ENCODE measurements around the gene KLF5.

The KLF5 gene

GRCh38 chr13:73103238-73103637 is 44.4 kb downstream of the KLF5 start:
- in situ Hi-C loops (cut with MboI; ENCODE audit: low pct_unique_long_range_greater_than_20kb, low sequenced_read_pairs, unreplicated experiment): no loop called here
- no peak for TF ChIP-seq CTCF (IDR thresholded peaks at IDR 0.05; ENCODE audit: extremely low read depth, insufficient read depth, missing control alignments)
- DNase-seq (ENCODE audit: low spot score): no peak

- no peak for TF ChIP-seq CTCF (IDR thresholded peaks at IDR 0.05; ENCODE audit: extremely low read depth, insufficient read depth, missing control alignments)
- DNase-seq (ENCODE audit: low spot score): no peak
- in situ Hi-C loops (cut with MboI; ENCODE audit: low pct_unique_long_range_greater_than_20kb, low sequenced_read_pairs, unreplicated experiment): no loop called here
These were observed 47.8 kb downstream of the KLF5 start for GRCh38 chr13:73106513-73107178.

GRCh38 chr13:73107481-73107880 is 48.7 kb downstream of the KLF5 start:
- DNase-seq (ENCODE audit: low spot score): no peak
- in situ Hi-C loops (cut with MboI; ENCODE audit: low pct_unique_long_range_greater_than_20kb, low sequenced_read_pairs, unreplicated experiment): no loop called here
- no peak for TF ChIP-seq CTCF (IDR thresholded peaks at IDR 0.05; ENCODE audit: extremely low read depth, insufficient read depth, missing control alignments)

GRCh38 chr13:73107970-73108369 is 49.2 kb downstream of the KLF5 start:
- no peak for DNase-seq (ENCODE audit: low spot score)
- in situ Hi-C loops (cut with MboI; ENCODE audit: low pct_unique_long_range_greater_than_20kb, low sequenced_read_pairs, unreplicated experiment): no loop called here
- TF ChIP-seq CTCF (IDR thresholded peaks at IDR 0.05; ENCODE audit: extremely low read depth, insufficient read depth, missing control alignments): no peak

- no peak for TF ChIP-seq CTCF (IDR thresholded peaks at IDR 0.05; ENCODE audit: extremely low read depth, insufficient read depth, missing control alignments)
- in situ Hi-C loops (cut with MboI; ENCODE audit: low pct_unique_long_range_greater_than_20kb, low sequenced_read_pairs, unreplicated experiment): no loop called here
- DNase-seq (ENCODE audit: low spot score): no peak
These were observed 50.6 kb downstream of the KLF5 start for GRCh38 chr13:73109288-73109899.

- TF ChIP-seq CTCF (IDR thresholded peaks at IDR 0.05; ENCODE audit: extremely low read depth, insufficient read depth, missing control alignments): no peak
- in situ Hi-C loops (cut with MboI; ENCODE audit: low pct_unique_long_range_greater_than_20kb, low sequenced_read_pairs, unreplicated experiment): no loop called here
- DNase-seq (ENCODE audit: low spot score): no peak
These were observed 51.2 kb downstream of the KLF5 start for GRCh38 chr13:73109969-73110368.
